ENCODE measurements around the gene CIROP. TPM values are rescaled to one million over a fixed set of nuclear protein-coding genes. Genes with fewer than 3 reads are reported as not detected.

The CIROP gene
- total and polyA plus RNA-seq, 2 donors from 2014 or later: not detected

- Histone ChIP-seq H3K9me3 (ENCODE audit: control insufficient read depth in 2 of 3, insufficient read depth in 1 of 3, low read length in 3 of 3) (no peaks in the 10 kb centered on the region), H3K4me1 (ENCODE audit: control insufficient read depth in 2 of 3, insufficient read depth in 2 of 3, low read depth in 1 of 3, low read length in 3 of 3) (peaks cover 2 to 12% (median 9%) of the 10 kb centered on the region in 3 donors), H3K27me3 (ENCODE audit: control insufficient read depth, insufficient read depth, low read length) (no peaks in the 10 kb centered on the region), H3K36me3 (ENCODE audit: control insufficient read depth in 2 of 3, insufficient read depth in 3 of 3, low read length in 3 of 3) (peaks cover 26 to 89% (median 50%) of the 10 kb centered on the region in 3 donors), H3K4me3 (ENCODE audit: low read length in 3 of 3) (no peak overlapping the region), H3K9ac (ENCODE audit: low read length in 3 of 3) (peak overlapping the region in 2 of 3 donors; percentile 22 to 28), H3K27ac (ENCODE audit: low read depth in 2 of 2, low read length in 2 of 2) (peak overlapping the region; percentile 8 to 63)
- intact Hi-C loops (cut with DNase I): no loop called here
- FAIRE-seq (no peak), DNase-seq (peak in 2 of 5 donors; percentile 20 to 47)
- TF ChIP-seq CTCF (IDR thresholded peaks at IDR 0.05; ENCODE audit: borderline replicate concordance, extremely low read depth, insufficient read depth): no peak
Measured at GRCh38 chr14:23076785-23077408, 27.9 kb downstream of the CIROP start.

DNA sequence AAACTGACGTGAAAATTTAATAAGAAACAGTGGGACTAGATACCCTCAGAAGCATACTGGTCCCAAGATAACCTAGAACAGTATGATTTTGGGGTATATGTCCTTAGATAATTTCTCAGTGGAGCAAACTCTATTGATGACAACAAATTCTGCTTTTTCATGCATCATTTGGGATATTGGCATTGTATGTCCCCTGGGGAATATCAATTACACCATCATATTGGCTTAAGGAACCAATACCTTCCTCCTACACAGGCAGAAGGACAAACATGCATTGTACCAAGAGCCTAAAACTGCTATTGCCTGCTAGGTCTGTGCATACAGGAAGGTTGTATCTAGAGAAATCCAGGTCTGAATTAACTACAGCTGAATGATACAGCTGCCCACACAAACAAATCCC, 29.9 kb downstream of the CIROP start:
- FAIRE-seq: no peak
- no peaks in the 10 kb centered on the region for H3K27me3 ChIP-seq (ENCODE audit: control insufficient read depth, insufficient read depth, low read length)
- intact Hi-C loops (cut with DNase I): no loop called here
- peaks cover 3 to 24% (median 19%) of the 10 kb centered on the region in 3 donors for H3K4me1 ChIP-seq (ENCODE audit: control insufficient read depth in 2 of 3, insufficient read depth in 2 of 3, low read depth in 1 of 3, low read length in 3 of 3)
- DNase-seq: no peak
- no peak overlapping the region for H3K9ac ChIP-seq (ENCODE audit: low read length in 3 of 3)
- TF ChIP-seq CTCF (IDR thresholded peaks at IDR 0.05; ENCODE audit: borderline replicate concordance, extremely low read depth, insufficient read depth): no peak
- H3K9me3 ChIP-seq (ENCODE audit: control insufficient read depth in 2 of 3, insufficient read depth in 1 of 3, low read length in 3 of 3): no peaks in the 10 kb centered on the region
- peaks cover 21 to 71% (median 40%) of the 10 kb centered on the region in 3 donors for H3K36me3 ChIP-seq (ENCODE audit: control insufficient read depth in 2 of 3, insufficient read depth in 3 of 3, low read length in 3 of 3)
- no peak overlapping the region for H3K4me3 ChIP-seq (ENCODE audit: low read length in 3 of 3)
- no peak overlapping the region for H3K27ac ChIP-seq (ENCODE audit: low read depth in 2 of 2, low read length in 2 of 2)

GRCh38 chr14:23071921-23072539, 32.8 kb downstream of the CIROP start:
- Histone ChIP-seq H3K4me1 (ENCODE audit: control insufficient read depth in 2 of 3, insufficient read depth in 2 of 3, low read depth in 1 of 3, low read length in 3 of 3) (peaks cover 3 to 24% (median 21%) of the 10 kb centered on the region in 3 donors), H3K27ac (ENCODE audit: low read depth in 2 of 2, low read length in 2 of 2) (peak overlapping the region; percentile 61 to 83), H3K9ac (ENCODE audit: low read length in 3 of 3) (peak overlapping the region in 2 of 3 donors; percentile 63 to 93), H3K9me3 (ENCODE audit: control insufficient read depth in 2 of 3, insufficient read depth in 1 of 3, low read length in 3 of 3) (no peaks in the 10 kb centered on the region), H3K4me3 (ENCODE audit: low read length in 3 of 3) (peak overlapping the region in 2 of 3 donors; percentile 36 to 81), H3K27me3 (ENCODE audit: control insufficient read depth, insufficient read depth, low read length) (no peaks in the 10 kb centered on the region), H3K36me3 (ENCODE audit: control insufficient read depth in 2 of 3, insufficient read depth in 3 of 3, low read length in 3 of 3) (peaks cover 13 to 57% (median 31%) of the 10 kb centered on the region in 3 donors)
- DNase-seq: peak in 2 of 5 donors; percentile 43 to 50
- FAIRE-seq: no peak
- TF ChIP-seq CTCF (IDR thresholded peaks at IDR 0.05; ENCODE audit: borderline replicate concordance, extremely low read depth, insufficient read depth): no peak
- intact Hi-C loops (cut with DNase I): no loop called here
